GM18508 (cell line): ENCODE results near the gene C19orf73.
"Not testable (repeated sequence)": the region's sequence is repeated elsewhere in the genome, so short reads cannot be mapped to it uniquely, and the experiment has no call there.

Experiments used
- ATAC-seq: cut with Tn5 transposase; IDR thresholded peaks from one replicate; pipeline ENCODE4 v1.9.1; 2021; ENCODE audit warnings: moderate number of reproducible peaks; ENCODE audit not compliant: insufficient read depth, unreplicated experiment

C19orf73 gene

DNA sequence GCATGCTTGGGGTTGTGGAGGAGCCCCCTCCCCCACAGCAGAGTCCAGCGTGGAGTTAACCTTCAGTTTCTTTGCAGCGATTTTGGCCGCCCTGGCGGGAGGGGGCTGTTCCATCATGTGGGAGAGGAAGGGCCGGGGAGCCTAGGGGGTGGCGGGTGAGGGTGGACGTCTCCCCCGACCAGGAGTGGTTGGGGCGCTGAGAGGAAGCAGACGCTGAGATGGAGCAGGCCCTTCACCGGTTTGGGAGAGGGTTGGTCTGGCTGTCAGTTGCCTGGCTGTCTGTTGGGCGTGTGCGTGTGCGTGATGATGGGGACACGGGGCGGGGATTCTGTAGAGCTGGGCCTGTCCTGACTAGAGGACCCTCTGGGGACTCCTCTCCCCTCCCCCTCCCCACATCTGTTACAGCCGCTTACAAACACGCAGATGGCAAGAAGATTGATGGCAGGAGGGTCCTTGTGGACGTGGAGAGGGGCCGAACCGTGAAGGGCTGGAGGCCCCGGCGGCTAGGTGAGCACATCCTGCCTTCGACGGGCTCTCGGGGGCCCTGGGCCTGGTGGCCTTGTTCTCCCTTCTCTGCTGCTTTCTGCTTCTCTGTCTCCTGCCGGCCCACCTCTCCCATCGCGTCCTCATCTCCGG, 14.6 kb downstream of the C19orf73 start:
- ATAC-seq: no peak

DNA sequence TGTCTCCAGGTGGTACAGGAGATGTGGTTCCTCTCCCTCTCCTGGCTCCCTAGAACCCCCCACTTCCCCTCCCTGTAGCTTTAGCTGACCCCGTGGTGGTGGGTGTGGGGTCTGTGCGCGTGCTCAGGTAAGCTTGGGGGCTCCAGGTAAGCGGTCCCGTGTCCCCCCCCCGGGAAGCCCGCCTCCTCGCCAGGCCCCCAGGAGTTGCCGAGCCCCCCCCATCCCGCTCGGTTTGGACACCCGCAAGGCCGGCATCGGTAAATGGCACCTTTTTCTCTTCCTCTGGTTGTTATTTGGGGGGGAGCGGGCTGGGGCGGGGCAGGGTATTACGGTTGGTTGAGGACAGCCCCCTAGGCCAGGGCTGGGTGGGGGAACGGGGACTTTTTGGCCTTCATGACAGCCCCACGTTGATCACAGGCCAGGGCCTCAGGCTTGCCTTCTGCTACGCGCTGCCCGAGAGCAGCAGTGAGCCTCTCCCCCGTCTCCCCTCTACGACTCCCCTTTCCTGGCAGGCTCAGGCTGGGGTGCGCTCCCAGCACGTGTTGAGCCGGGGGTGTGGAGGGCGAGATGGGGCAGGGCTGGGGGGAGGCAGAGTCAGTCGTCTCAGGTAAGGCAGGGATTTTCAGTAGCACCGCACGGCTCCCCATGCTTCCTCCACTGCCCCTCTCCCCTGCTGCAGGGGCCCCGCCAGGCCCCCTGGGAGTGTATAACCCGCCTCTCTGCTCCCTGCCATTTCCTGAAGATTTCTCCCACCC, 15.4 kb downstream of the C19orf73 start:
- ATAC-seq: no peak

DNA sequence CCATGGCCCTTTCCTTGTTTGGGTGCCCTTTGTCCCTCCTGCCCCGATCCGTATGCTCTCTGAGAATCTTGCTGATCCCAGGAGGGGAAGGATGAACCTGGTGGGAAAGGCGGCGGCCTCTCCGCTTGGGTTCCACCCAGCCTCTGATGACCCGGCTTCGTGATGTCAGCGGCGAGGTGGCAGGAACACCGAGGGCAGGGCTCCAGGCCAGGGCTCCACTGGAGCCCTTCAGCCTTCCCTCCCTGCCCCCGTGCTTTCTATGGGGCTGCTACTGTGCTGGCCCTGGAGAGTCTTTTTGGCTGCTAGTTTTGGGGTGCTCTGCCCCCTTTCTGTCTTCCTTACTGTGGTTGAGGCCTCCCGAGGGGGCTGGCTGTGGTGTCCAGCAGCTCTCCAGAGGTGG, 16.6 kb downstream of the C19orf73 start:
- ATAC-seq: no peak

DNA sequence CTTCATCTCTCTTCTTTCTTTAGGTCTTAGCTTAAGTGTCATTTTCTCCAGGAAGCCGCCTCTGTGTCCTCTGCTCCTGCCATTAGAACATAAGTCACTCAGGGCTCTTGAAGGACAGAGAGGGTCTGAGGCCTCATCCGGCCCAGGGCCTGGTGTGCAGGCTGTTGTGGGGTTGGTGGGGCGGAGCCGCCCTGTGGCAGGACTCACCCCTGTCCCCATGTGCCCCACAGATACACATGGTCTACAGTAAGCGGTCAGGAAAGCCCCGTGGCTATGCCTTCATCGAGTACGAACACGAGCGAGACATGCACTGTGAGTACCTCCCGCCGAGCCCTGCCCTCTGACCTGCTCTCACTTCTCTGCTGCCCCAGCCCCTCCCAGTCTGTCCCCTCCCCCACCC, 17.8 kb downstream of the C19orf73 start:
- ATAC-seq: no peak

DNA sequence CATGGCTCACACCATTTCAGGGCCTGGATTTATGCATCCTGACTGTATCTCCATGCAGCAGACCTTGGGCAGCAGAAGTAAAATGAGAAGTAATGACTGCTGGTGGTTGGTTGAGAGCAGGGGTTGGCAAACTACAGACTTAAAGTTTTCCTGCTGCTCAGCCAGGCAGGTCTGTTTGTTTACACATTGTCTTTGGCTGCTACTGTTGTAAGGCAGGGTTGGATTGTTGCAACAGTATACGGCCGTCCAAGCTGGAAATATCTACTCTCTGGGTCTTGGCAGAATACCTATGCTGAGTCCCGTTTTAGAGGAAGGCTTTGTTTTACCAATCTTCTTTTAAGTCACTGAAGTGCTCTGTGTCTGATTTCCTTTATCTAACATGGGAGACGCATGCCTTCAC, 20.1 kb downstream of the C19orf73 start:
- no peak for ATAC-seq

DNA sequence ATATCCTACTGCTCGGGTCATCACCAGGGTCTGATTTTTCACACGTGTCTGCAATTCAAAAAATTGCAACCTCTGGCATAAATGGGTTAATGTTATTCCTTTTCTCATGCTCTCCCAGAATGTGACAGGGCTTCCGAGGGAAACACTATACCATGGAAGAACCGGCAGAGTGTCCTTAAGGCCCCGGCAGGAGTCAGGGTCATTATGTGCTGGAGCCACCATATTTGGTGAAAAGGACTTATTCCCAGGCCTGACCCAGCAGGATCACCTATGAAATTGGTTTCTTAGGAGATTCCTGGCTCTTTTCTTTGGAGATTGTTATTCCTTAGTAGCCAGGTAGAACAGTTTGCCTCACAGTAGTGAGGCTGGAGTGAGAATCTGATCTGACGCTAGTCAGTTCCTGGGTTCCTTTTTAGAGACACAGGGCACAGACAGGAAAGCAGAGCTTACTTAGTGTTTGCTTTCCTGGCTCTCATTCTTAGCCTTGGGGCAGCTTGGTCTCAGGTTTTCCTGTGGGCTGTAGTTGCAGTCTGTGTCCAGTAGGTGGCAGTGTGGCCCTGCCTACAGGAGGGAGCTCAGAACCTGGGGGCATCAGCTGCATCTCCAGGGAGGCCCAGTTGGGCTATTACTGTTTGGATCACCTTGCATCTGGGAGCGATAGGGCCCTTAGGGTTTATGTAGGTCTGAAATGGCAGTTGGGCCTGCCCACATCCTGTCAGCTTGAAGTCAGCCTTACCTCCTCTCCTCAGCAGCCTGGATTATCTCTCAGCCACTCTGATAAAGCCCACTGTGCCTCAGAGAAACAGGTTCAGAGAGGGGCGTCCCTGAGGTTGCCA, 21.3 kb downstream of the C19orf73 start:
- no peak for ATAC-seq

DNA sequence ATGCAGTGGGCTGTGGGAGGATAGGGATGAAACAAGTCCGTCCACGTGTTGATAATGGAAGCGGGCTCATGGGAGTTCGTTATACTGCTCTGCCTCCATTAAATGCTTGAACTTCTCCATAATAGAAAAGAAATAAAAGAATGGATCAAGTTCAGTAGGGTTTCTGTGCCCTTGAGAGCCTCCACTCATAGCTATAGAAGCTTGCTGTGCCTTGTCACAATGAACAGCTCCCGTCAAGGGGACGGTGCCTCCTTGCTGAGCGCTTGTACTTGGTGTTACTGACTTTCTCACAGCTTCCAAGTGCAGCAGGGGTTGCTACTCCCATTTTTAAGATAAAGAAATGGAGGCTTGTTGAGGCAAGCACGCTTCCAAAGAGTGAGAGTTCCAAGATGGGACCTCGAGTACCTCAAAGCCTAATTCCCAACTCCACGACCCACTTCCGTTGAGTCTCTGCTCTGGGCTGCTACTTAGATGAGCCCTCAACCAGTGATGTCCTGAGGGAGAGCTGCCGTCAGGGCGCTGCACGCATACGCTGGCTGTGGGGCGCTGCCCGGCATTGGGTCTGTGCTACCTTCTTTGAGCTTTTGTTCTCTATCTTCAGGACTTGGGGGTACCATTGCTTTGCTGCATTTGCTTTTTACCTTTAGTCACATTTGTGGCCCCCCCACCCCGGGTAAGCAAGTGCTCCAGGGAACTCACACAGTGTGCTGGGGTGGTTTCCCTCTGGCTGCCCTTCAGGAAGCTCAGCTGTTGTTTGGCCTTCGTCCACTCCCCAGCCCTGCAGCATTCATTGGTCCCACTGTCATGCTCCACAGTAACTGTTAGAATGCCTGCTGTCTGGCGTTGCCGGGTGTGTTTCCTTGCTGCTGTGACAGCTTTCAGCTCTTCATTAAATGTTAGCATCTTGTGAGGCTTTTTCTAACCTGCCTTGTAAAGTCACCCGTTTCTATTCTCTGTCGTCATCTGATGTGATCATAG, 24.1 kb downstream of the C19orf73 start:
- no peak for ATAC-seq

DNA sequence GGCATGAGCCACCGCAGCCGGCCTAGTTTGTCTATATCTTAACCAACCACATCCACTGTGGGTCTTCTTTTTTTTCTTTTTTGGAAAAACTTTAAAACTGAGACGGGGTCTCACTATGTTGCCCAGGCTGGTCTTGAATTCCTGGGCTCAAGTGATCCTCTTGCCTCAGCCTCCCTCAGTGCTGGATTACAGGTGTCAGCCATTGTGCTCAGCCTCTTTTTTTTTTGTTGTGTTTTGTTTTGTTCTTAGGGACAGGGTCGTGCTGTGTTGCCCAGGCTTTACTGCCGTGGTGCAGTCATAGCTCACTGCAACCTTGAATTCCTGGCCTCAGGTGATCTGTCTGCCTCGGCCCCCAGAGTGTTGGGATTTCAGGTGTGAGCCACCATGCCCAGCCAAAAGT, 26.3 kb downstream of the C19orf73 start:
- no peak for ATAC-seq

DNA sequence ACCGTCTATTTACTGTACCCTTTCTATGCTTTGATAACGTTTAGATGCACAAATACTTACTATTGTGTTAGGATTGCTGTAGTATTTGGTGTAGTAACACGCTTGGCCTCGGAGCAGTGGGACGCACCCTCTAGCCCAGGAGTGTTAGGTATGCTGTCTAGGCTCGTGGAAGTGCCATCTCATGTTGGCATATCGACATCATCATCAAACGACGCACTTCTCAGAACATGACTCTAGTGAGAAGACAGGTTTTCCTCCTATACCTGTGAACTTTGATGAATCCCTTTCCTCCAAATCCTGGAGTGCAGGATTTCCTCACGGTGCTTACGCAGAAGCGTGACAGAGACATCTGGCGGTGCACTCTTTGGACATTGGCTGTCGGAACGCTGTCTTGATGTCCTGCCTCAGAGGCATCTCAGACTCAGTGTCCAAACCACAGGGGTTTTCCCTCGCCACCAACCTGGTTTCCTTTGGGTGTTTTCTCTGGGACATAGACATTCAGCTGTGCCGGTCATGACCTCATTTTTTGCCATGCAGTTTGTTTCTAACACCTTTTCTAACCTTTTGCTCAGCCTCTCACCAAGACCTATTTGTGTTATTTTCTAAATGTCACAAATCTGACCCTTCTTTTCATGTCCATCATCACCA, 27.4 kb downstream of the C19orf73 start:
- ATAC-seq: no peak

DNA sequence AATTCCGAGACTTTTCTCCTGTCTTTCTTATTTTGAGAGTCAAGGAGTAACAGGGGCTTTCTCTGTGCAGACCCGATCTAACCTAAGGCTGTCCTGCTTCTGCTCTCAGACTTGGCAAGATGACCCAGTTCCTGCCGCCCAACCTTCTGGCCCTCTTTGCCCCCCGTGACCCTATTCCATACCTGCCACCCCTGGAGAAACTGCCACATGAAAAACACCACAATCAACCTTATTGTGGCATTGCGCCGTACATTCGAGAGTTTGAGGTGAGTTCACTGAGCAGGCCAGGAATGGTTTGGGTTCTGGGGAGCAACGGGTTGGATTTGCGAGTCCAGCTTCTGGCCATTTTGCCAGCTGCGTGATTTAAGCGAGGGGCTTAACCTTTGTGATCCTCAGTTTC, 32.6 kb downstream of the C19orf73 start:
- ATAC-seq: no peak

DNA sequence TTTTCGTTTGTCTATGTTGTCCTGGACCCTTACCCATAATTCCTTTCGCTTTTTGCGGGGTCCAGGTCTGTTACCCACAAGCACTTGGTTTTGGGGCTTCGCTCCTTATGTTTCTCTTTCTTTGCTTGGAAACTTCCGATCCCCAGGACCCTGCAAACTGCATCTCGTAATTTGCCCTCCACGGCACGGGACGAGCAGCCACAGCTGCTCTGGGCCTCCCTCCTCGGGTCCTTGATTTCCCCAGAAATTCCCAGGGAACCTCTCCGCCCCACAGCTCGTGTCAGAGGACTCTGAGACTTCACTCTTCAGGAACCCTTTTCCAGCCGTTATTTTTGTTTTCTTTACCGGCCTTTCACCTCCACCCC, 33.1 kb downstream of the C19orf73 start:
- no peak for ATAC-seq

DNA sequence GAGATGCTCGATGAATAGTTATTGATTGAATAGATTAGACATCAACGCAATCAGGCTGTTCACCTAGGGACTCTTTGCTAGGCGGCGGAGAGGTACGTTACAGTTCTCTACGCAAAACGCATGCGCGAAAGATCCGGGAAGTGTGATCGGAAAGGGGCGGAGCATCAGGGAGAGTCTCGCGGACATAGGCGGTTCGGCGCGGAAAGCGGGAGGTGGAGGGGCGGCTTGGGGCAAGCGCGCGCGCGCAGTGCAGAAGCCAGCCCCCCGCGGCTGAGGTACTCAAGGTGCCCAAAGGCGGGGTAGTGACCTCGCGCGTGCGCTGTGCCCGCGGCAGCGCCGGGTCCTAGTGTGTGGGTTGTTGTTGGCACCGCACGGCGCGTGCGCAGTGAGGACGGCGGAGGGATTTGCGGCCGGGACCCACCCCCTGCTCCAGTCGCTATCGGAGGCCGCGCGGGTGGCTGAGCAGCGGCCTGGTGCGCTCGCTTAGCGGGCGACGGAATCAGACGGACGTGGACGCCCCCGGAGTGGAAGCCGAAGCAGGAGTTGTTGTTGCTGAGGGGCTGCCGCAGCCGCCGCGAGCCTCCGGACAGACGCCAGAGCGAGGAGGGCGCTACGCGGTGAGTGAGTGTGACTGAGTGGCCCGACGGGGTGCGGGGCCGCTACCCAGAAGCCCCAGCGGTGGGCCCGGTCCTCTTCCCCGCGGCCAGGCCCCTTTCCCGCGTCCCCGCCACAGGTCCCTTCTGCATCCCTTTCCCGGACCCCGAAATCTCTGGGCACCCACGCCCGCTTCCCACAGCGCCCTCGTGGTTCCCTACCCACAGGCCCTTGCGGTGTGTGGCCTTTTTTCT, 33.7 kb downstream of the C19orf73 start, which contains the start of gene SNRNP70:
TSS of gene SNRNP70 (plus strand) at position 432 of the 848 bp plus-strand sequence. CDS start 964 bp downstream, outside the sequence.
- ATAC-seq: peak; percentile 48

DNA sequence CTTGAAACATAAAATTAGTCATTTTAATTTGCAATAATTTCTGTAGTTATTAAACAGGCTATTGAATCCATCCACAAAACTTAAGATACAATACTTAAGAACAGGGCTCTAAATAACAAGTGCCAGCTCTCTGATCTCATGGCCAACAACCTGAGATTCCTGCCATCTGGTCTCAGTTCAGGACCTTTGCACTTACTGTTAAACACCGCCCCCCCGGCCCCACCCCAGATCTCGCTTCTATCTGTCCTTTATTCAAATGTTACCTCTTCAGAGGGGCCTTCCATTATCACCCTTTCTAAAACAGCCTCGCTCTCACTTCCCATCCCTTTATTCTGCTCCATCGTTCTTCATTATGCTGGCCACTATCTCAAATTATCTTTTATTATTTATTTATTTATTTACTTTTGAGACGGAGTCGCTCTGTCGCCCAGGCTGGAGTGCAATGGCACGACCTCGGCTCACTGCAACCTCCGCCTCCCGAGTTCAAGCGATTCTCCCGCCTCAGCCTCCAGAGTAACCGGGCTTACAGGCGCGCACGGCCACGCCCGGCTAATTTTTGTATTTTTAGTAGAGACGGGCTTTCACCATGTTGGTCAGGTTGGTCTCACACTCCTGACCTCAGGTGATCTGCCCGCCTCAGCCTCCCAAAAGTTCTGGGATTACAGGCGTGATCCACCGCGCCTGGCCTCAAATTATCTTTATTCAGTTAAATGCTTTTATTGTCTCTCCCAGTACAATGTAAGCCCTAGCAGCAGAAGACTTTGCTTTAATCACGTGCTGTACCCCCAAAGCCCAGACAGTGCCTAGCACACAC, 34.5 kb downstream of the C19orf73 start:
- no peak for ATAC-seq

DNA sequence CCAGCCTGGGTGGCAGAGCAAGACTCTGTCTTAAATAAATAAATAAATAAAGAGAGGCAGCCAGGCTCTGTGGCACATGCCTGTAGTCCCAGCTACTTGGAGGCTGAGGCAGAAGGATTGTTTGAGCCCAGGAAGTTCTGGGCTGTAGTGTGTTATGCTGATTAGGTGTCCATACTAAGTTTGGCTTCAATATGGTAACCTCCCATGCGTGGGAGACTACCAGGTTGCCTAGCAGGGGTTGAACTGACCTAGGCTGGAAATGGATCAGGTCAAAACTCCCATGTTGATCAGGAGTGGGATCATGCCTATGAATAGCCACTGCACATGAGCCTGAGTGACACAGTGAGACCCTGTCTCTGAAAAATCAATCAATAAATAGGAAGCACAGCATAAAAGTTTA, 37.7 kb downstream of the C19orf73 start:
- ATAC-seq: no peak

DNA sequence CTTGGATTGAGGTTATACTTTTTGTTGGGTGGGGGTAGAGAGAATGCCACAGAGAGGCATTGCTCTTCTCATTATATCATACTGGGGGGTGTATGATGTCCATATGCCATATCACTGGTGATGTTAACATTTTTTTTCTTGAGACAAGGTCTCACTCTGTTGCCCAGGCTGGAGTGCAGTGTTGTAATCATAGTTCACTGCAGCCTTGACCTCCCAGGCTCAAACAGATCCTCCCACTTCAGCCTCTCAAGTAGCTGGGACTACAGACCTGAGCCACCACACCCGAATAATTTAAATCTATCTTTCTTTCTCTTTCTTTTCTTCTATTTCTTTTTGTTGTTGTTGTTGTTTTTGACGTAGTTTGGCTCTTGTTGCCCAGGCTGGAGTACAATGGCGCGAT, 38.6 kb downstream of the C19orf73 start:
- ATAC-seq: no peak

DNA sequence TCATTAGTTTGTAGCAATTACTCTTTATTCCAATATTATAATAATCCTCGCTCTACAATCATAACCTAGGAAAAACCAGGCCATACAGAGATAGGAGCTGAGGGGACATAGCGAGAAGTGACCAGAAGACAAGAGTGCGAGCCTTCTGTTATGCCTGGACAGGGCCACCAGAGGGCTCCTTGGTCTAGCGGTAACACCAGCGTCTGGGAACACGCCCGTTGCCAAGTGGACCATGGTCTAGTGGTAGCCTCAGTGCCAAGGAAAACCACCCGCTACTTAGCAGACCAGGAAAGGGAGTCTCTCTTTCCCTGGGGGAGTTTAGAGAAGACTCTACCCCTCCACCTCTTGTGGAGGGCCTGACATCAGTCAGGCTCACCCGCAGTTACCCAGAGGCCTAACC, 44.1 kb downstream of the C19orf73 start:
- ATAC-seq: not testable (repeated sequence)

DNA sequence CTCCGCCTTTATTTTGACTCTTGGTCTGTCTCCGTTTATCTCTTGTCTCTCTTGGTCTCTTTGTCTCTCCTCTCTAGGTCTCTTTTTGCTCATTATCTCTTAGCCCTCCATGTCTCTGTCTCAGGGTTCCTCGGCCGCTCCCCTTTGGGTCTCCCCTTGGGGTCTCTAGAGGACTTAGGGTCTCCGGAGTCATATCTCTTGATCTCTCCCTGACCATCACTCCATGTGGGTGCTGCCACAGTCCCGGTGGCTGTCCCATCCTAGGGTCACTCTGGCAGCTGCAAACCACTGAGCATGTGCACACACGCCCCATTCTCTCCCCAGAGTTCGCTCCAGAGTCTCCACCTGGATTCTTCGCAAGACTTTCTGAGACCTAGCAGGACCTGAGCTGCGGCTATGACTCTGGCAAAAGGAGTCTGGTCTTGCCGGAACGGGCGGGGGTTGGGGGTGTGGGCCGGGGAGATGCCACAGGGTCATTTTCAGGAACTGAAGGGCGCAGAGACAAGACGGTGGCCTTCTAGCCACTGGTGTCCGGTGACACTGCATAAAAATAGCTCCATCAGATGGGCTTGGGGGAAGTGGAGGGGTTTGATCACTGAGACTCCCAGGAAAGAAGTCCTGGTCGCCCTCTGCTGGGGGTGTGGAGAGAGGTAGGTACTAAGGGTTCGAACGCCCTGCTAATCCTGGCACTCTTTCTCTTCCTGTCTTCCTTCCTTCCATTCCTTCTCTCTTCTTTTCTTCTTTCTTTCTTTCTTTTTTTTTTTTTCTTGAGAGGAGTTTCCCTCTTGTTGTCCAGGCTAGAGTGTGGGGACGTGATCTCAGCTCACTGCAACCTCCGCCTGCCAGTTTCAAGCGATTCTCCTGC, 45.2 kb downstream of the C19orf73 start:
- ATAC-seq: no peak
